HL-60 (cell line): Measurements from ENCODE around the gene TEFM.
"Not testable (repeated sequence)": the region's sequence is repeated elsewhere in the genome, so short reads cannot be mapped to it uniquely, and the experiment has no call there.

Experiments used
- CTCF ChIP-seq: IDR thresholded peaks from one replicate; pipeline ENCODE4 v1.5.1; 2011; ENCODE audit warnings: low read length, control low read depth, inconsistent platforms; ENCODE audit not compliant: insufficient read depth
- POLR2AphosphoS5 ChIP-seq: IDR thresholded peaks from 2 replicates; pipeline ENCODE4 v1.6.1; 2012; ENCODE audit warnings: low read depth
- SPI1 ChIP-seq: IDR thresholded peaks from 2 replicates; pipeline ENCODE4 v1.6.1; 2012; ENCODE audit warnings: low read depth, mild to moderate bottlenecking, borderline replicate concordance

- not testable (repeated sequence) for TF ChIP-seq CTCF, POLR2AphosphoS5, SPI1
These were observed 23.8 kb upstream of the TEFM start for GRCh38 chr17:30929861-30930260.
